Brain microvascular endothelial cell (primary cell): Measurements from ENCODE around the gene GPR37L1.

Source experiments
- DNase-seq: peaks from one replicate; pipeline ENCODE4 v3.0.0-alpha.2; 2020
- H3K27ac ChIP-seq: fragments of 250-450 bp; sonication (Bioruptor Pico); 2 replicates; pipeline ENCODE4 v1.5.1; 2020; ENCODE audit warnings: mild to moderate bottlenecking, moderate library complexity
- H3K27me3 ChIP-seq: fragments of 250-450 bp; sonication (Bioruptor Pico); replicated peaks from 2 replicates; pipeline ENCODE4 v1.5.1; 2020; ENCODE audit warnings: mild to moderate bottlenecking
- H3K36me3 ChIP-seq: fragments of 250-450 bp; sonication (Bioruptor Pico); replicated peaks from 2 replicates; pipeline ENCODE4 v1.5.1; 2020; ENCODE audit warnings: mild to moderate bottlenecking
- H3K4me3 ChIP-seq: 2 replicates; pipeline ENCODE4 v1.5.1; 2011; ENCODE audit warnings: low read depth, mild to moderate bottlenecking, control low read depth, low read length, moderate library complexity
- in situ Hi-C: cut with HindIII; loops from 2 replicates; pipeline ENCODE4 v1.10.0; 2017; ENCODE audit warnings: low sequenced_read_pairs, low pct_ligation_motif_present
- TF ChIP-seq, protein P1 (sequence below): IDR thresholded peaks from 2 replicates; pipeline ENCODE4 v1.5.1; 2011; ENCODE audit warnings: low read depth, mild to moderate bottlenecking, moderate library complexity, low read length, control low read depth, inconsistent platforms; ENCODE audit errors: missing control alignments

Gene GPR37L1

DNA sequence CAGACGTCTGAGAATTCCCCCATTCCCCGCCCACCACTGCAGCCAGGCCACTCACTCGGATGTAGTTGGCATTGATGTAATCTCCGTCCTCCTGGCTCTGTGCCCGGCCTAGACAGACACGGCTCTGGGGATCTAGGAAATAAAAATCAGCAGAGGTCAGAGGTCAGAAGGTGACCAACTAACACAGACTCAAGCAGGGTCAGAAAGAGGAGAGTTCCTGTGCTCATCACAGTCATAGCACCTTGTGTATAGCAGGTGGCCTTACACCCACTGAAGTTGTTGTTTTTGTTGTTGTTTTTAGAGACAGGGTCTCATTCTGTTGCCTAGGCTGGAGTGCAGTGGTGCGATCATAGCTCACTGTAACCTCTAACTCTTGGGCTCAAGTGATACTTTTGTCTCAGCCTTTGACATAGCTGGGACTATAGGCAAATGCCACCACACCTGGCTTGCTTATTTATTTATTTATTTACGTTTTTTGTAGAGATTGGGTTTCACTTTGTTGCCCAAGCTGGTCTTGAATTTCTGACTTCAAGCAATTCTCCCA, 32.8 kb downstream of the GPR37L1 start:
- H3K27me3 ChIP-seq: no peaks in the 10 kb centered on the region
- no peaks in the 10 kb centered on the region for H3K36me3 ChIP-seq
- no peak overlapping the region for H3K4me3 ChIP-seq
- in situ Hi-C loops: no loop called here
- TF ChIP-seq, protein P1, sequence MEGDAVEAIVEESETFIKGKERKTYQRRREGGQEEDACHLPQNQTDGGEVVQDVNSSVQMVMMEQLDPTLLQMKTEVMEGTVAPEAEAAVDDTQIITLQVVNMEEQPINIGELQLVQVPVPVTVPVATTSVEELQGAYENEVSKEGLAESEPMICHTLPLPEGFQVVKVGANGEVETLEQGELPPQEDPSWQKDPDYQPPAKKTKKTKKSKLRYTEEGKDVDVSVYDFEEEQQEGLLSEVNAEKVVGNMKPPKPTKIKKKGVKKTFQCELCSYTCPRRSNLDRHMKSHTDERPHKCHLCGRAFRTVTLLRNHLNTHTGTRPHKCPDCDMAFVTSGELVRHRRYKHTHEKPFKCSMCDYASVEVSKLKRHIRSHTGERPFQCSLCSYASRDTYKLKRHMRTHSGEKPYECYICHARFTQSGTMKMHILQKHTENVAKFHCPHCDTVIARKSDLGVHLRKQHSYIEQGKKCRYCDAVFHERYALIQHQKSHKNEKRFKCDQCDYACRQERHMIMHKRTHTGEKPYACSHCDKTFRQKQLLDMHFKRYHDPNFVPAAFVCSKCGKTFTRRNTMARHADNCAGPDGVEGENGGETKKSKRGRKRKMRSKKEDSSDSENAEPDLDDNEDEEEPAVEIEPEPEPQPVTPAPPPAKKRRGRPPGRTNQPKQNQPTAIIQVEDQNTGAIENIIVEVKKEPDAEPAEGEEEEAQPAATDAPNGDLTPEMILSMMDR: no peak
- no peak overlapping the region for H3K27ac ChIP-seq
- peak; percentile 17 for DNase-seq

DNA sequence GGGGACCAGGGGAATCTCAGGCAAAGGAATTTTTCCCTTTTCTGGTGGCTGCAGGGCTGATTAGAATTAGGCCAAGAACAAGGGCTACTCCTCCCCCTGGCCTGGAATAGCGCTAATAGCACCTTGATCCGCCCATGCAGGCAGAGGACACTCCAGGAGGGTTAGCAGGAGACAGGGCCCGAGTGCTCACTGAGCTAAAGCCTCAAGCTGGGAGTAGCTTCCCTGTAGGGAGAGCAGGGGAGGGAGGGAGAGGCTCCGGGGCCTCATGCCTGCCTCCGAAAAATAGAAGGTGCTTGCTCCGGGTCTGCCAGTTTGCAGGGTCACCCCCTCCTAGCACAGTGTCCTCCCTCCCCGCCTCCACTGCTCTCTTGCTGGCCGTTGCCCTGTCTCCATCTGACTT, 33.9 kb downstream of the GPR37L1 start:
- Histone ChIP-seq H3K36me3 (no peaks in the 10 kb centered on the region), H3K27ac (no peak overlapping the region), H3K27me3 (no peaks in the 10 kb centered on the region), H3K4me3 (no peak overlapping the region)
- in situ Hi-C loops: no loop called here
- no peak for DNase-seq
- TF ChIP-seq, protein P1: no peak

DNA sequence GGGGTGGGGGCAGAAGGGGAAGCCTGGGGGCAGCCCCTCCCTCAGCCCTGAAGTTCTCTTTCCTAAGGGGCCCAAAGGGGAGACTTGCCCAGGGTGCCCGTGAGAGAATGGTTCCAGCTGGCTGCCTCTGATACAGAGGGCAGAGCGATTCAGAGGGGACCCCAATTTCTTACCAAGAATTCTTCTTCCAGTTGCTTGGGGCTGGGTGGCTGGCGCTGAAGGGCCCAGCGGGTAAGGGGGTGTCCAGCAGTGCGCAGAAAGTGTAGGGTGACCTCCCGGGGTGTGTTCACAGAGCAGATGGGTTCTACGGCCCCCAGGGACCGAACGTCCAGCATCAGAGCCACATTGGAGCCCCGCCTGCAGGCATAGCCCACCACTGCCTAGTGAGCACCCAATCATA, 35.2 kb downstream of the GPR37L1 start:
- Histone ChIP-seq H3K27me3 (no peaks in the 10 kb centered on the region), H3K4me3 (no peak overlapping the region), H3K36me3 (no peaks in the 10 kb centered on the region), H3K27ac (no peak overlapping the region)
- TF ChIP-seq, protein P1: no peak
- in situ Hi-C loops: no loop called here
- no peak for DNase-seq

DNA sequence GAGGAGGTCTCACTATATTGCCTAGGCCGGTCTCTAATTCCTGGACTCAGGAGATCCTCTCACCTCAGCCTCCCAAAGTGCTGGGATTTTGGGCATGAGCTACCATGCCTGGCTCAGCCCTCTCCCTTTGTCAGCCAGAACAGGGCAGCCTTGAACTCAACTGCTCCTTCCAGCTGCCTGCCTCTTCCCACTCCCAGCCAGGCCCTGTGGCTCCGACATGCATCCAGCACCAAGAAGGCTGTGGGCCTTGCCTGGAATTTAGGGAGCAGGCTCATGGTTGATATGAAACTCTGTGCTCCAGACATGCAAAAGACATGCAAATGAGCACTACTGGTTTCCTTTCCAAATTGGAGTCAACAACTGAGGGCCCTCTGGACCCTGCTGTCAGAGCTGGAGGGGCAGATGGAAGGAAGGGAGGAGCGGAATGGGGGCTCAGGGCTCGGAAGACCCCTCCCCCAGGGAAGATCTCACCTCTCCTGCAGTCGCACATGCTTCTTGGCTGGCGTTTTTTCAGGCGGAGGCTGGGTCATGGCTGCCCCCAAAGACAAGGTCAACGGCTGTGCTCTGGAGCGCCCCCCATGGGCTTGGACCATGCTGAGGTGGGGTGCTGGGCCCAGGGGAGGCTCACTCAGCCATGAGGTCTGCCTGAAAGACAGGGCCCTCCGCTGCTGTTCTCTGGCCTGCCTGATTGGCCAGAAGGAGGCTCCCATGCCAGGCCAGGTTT, 36.3 kb downstream of the GPR37L1 start:
- no peak overlapping the region for H3K27ac ChIP-seq
- in situ Hi-C loops: no loop called here

DNA sequence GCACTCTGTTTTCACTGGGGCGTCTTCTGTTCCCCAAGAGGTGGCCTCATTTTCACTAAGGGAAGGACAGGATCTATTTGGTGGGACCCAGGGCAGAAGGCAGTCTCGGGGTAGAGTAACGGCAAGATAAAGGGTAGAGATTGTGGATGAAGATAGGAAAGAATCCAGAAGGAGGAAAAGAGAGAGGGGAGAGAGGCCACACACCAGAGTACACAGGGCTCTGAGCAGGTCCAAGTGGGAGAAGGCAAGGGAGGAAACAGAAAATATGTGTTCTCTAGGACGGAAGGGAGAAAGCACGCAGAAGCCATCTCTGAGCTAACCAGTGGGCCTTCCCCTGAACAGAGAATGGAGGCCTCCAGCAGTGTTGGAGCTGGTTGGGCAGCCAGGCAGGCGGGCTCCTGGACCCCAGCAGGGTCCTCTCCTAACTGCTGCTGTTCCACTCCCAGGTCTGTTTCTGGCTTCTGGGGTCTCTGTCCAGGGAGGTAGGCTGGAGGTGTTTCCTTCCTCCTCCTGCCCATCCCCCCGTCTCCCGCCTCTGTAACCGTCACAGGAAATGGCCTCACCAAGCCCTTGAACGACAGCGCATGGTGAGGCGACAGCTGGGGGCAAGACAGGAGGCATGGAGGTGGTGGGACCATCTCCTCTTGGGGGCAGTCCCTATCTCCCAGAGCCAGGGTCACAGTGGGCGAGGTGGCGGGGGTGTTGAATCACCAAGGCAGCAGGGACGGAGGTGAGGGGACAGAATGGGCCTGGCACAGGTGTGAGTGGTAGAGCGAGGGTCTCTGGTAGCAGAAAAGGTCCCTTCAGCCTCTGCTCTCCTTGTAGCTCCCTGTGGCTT, 37.0 kb downstream of the GPR37L1 start:
- Histone ChIP-seq H3K4me3 (no peak overlapping the region), H3K27ac (no peak overlapping the region), H3K27me3 (no peaks in the 10 kb centered on the region), H3K36me3 (no peaks in the 10 kb centered on the region)
- TF ChIP-seq, protein P1: no peak
- DNase-seq: no peak
- in situ Hi-C loops: no loop called here

More for the DNA sequence above, 36.3 kb downstream of the GPR37L1 start:
- TF ChIP-seq, protein P1: no peak
- Histone ChIP-seq H3K36me3 (no peaks in the 10 kb centered on the region), H3K4me3 (no peak overlapping the region), H3K27me3 (no peaks in the 10 kb centered on the region)
- DNase-seq: no peak
